Esophagus muscularis mucosa (tissue), 3 donors: ENCODE measurements around the gene GARRE1.

ENCODE experiments used
- CTCF ChIP-seq, 3 experiments: fragments of 200-600 bp in 2 of 3; fragments of 450-650 bp in 1 of 3; sonication (generic) in 2 of 3; IDR thresholded peaks; one replicate each; pipeline ENCODE4 v1.5.1; 2017 to 2019; ENCODE audit warnings: antibody characterized with exemption in 3 of 3, mild to moderate bottlenecking in 2 of 3, moderate library complexity in 1 of 3
- POLR2AphosphoS5 ChIP-seq, 2 donors: sonication (generic); formaldehyde crosslinking; IDR thresholded peaks; one replicate each; pipeline ENCODE4 v1.6.1; 2017; ENCODE audit warnings: antibody characterized with exemption in 2 of 2

- no peak for TF ChIP-seq CTCF (IDR thresholded peaks at IDR 0.05)
- no peak for TF ChIP-seq POLR2AphosphoS5 (IDR thresholded peaks at IDR 0.05)
Measured at GRCh38 chr19:34295103-34295502, 40.7 kb downstream of the GARRE1 start.
